Measurements from ENCODE around the gene ARTN.

The ARTN gene

DNA sequence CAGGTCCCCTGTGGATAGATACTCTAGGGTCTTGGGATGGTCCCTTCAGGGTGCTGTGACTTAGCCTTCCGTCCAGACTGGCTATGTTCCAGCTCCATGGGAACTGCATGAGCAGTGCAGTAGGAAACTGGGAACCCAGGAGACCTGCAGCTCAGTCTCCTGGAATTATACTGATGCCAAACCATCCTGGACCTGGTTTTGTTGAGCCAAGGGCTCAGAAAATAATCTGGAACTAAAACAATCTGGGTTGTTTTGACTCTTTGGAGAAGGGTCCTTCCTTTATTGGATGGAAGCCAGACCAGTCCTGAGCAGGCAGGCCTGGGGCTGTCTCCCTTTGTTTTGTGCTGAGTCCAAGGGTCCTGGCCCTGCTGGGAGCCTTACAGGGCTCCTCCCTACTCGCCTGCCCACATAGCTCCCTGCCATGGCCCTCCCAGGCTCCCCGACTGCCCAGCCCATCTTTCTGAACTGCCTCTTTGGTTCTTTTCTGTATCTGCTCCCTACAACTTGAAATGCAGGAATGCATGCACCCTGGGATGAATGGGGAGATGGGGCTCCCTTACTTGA lies 14.4 kb downstream of the ARTN start:
- DNase-seq (ENCODE audit: low spot score), result no peak

DNA sequence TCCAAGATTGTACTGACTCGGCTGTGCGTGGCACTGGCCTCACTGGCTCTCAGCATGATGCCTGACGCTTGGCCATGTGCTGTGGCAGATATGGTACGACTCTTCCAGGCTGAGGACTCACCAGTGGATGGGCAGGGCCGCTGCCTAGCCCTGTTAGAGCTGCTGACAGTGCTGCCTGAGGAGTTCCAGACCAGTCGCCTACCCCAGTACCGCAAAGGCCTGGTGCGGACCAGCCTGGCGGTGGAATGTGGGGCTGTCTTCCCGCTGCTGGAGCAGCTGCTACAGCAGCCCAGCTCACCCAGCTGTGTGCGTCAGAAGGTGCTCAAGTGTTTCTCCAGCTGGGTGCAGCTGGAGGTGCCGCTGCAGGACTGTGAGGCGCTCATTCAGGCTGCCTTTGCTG lies 16.1 kb downstream of the ARTN start:
- DNase-seq (ENCODE audit: low spot score), result no peak

- no peak for DNase-seq (ENCODE audit: low spot score)
Observed at GRCh38 chr1:43951021-43951985, 17.7 kb downstream of the ARTN start.

- DNase-seq (ENCODE audit: low spot score), result no peak
Observed at GRCh38 chr1:43952731-43953346, 19.2 kb downstream of the ARTN start.

GRCh38 chr1:43953361-43953760 lies 19.8 kb downstream of the ARTN start:
- no peak for DNase-seq (ENCODE audit: low spot score)

- no peak for DNase-seq (ENCODE audit: low spot score)
Observed at GRCh38 chr1:43954036-43954435, 20.4 kb downstream of the ARTN start.

DNA sequence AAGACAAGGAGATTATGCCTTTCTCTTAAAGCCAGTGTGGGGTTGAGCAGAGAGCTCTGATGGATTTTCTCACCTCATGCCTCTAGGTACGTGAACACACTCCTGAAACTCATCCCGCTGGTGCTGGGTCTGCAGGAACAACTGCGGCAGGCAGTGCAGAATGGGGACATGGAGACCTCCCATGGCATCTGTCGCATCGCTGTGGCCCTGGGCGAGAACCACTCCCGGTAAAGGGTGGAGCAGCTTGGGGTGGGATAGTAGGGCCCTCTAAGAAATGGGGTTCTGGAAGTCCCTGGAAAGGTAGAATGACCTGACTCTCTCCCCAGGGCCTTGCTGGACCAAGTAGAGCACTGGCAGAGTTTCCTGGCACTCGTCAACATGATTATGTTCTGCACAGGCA lies 22.6 kb downstream of the ARTN start:
- DNase-seq (ENCODE audit: low spot score), result no peak

DNA sequence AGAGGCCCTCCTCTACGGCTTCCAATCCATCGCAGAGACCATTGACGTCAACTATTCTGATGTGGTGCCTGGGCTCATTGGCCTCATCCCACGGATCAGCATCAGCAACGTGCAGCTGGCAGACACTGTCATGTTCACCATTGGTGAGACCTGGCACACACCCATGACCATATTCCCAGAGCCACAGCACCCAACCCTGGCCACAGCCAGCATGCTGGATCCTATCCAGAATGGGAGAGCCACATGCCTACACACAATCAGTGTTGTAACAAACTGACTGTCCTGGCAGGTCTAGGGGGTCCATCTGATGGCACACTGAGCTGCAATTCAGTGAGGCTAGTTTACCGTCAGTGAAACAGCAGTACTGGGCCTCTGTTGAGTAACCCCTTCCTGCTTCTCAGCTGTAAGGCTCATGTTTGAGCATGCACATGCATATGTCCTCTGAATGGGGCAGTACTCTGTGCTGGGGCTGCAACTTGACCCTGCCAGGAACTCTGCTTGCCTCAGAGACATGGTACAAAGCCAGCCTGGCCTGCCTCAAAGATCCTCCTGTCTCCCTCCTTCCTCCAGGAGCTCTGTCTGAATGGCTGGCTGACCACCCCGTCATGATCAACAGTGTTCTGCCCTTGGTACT lies 23.9 kb downstream of the ARTN start:
- no peak for DNase-seq (ENCODE audit: low spot score)

DNA sequence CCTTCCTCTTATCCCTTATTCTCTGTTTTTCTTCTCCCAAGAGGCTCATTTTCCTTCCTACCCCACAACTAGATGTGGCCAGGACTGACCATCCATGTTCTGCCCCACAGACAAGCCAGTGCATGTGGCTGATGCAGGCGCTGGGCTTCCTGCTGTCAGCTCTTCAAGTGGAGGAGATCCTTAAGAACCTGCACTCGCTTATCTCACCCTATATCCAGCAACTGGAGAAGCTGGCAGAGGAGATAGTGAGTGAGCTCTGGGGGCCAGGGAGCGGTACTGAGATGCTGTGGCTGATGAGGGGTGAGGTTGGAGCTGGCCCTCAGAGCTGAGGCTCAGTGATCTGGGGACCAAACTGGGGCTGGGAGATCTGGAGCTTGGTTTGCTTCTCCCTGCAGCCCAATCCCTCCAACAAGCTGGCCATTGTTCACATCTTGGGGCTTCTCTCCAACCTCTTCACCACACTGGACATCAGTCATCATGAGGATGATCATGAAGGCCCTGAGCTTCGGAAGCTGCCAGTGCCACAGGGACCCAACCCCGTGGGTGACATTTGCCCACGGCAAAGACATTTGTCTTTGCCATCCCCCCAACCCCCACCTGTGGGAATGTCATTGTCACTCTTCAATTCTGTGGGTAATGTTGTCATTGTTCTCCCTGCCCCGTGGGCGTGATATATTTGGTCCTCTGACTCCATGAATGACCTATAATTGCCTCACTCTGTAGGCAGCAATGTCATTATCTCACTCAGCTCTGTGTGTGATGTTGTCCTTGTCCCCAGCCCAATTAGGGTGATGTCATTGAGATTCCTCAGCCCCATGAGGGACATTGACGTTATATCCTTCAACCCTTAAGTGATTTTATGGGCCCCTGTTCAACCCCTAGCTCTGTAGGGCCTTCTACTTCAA lies 25.0 kb downstream of the ARTN start:
- DNase-seq (ENCODE audit: low spot score), result no peak

DNA sequence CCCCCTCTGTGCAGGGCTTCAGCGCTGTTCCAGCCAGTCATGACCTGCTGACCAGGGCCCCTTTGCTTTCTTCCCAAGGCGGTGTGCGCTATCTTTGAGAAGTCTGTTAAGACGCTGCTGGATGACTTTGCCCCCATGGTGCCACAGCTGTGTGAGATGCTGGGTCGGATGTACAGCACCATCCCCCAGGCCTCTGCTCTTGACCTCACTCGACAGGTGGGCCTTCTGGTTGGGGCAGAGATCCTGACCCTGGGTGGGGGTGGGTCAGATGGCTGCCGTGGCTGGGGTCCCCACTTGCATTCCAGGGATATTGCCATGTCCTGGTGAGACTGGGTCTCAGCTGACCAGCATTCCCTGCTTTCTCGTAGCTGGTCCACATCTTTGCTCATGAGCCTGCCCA lies 27.2 kb downstream of the ARTN start:
- DNase-seq (ENCODE audit: low spot score), result no peak

GRCh38 chr1:43961692-43962091 lies 28.1 kb downstream of the ARTN start:
- no peak for DNase-seq (ENCODE audit: low spot score)

GRCh38 chr1:43962324-43962723 lies 28.7 kb downstream of the ARTN start:
- DNase-seq (ENCODE audit: low spot score), result no peak

- no peak for DNase-seq (ENCODE audit: low spot score)
Observed at GRCh38 chr1:43963006-43963405, 29.4 kb downstream of the ARTN start.

DNA sequence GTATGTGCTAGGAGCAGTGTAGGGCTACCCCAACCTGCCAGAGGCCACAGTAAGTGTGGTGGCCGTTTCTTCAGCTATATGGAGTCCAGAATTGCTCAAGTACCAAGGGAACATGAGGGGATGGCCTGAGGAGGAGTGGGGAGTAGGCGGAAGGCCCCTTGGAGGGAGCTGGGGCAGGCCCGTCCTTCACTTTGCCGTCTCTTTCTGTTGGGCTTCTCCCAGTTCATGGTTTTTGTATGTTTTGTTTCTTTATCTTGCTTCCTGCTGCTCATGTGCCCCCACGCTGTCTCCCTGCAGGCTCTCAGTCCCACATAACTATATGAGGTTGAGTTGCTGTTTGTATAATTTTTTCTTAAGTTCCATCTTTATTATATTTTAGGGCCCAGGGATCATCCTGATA lies 30.3 kb downstream of the ARTN start:
- DNase-seq (ENCODE audit: low spot score), result no peak

DNA sequence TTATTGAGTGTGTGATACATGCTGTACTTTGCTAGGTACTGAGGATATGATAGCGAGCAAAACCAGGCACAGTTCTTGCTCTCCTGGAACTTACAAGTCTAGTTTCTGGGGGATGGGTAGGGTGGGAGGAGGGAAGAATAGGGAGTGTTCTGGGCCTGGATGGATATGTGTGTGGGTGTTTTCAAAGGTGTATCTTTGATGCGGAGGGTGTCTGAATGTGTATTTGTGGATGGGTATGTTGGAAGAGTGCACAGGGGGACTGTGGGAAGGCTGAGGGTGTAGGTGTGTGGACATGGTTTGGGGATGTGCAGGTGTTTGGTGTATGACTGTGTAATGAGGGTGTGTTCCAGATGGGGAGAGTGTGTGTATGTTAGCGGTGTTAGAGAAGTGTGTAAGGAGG lies 31.7 kb downstream of the ARTN start:
- DNase-seq (ENCODE audit: low spot score), result no peak

DNA sequence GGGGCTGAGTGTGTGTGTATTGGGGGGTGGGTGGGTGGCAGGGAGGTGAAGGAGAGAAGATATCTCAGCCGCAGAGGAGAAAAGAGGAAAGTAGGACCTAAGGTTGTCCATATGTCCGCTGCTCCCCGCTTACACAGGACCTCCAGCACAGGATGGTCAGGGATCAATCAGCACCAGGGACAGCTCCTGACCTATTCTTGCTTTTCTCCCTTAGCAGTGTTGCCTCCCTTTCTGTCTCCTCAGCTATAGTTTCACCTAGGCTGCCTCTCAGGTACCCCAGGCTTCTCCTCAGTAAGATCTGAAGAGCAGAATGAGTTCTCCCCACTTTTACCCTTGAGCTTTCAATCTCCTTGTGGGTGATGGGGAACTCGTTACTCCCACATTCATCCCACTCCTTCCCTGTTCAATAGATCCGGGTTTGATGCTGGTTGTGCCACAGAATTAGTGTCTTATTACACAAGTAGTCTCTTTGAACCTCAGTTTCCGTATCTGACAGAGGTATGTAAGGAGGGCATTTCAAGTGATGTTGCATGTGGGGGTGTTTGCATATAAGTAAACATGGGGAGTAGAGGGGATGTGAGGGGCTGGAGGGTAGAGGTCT lies 34.8 kb downstream of the ARTN start:
- peak; percentile 16 for DNase-seq (ENCODE audit: low spot score)

DNA sequence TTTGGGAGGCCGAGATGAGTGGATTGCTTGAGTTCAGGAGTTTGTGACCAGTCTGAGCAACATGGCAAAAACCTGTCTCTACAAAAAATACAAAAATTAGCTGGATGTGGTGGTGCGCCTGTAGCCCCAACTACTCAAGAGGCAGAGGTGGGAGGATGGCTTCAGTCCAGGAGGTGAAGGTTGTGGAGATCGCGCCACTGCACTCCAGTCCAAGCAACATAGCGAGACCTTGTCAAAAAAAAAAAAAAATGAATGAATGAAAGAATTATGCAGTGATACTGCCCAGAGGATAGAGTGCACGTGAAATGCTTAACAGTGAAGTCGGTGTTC lies 35.8 kb downstream of the ARTN start:
- no peak for DNase-seq (ENCODE audit: low spot score)

- DNase-seq (ENCODE audit: low spot score), result peak; percentile 95
Observed at GRCh38 chr1:43969746-43970466, 36.3 kb downstream of the ARTN start, which contains the start of gene DPH2. Gene DPH2, plus strand, starts transcription at chr1:43970010. Its CDS starts 166 bp downstream, at chr1:43970176.

GRCh38 chr1:43970502-43970901 lies 36.9 kb downstream of the ARTN start:
- DNase-seq (ENCODE audit: low spot score), result no peak

- DNase-seq (ENCODE audit: low spot score), result no peak
Observed at GRCh38 chr1:43970911-43971310, 37.3 kb downstream of the ARTN start.

Measured in CD4-positive, alpha-beta T cell treated with Interleukin-2 at 100 ng/mL for 4 hours (primary cell).